NCI-H1092 treated with DMSO at 0.1 percent for 48 hours (cell line): ENCODE results near the gene SALL4.
"Not testable (repeated sequence)": the region's sequence is repeated elsewhere in the genome, so short reads cannot be mapped to it uniquely, and the experiment has no call there.

Experiments used
- DNase-seq: peaks from one replicate; lab custom pipeline; 2025; lab: John Stamatoyannopoulos, UW

SALL4 gene

DNA sequence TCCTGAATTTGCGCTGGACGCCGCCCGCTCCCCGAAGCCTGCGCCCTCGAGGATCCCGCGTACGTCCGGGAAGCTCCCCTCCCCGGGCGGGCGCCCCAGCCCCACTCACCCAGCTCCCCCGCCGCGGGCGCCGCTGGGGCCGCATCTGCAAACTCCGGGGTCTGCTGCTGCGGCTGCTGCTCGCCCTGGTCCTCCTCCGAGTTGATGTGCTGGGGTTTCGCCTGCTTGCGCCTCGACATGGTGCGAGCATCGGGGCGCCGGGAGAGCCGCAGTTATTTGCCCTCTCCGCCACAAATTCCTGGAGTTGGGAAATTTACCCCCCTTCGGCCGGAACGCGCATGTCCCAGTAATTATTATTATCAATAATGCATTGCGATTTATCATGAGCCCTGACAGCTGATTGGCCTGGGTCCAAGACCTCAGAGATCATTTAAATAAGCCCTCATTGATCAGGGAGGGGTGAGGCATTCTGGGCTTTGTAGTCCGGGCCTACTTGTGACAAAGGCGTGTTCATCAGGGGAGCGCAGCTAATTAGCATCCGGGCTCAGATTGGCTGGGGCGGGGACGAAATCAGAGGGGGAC lies at the start of gene SALL4:
SALL4 (minus strand) TSS at position 352 of the 582 bp plus-strand sequence; CDS start at position 239, 113 bp downstream.
- no peak for DNase-seq

DNA sequence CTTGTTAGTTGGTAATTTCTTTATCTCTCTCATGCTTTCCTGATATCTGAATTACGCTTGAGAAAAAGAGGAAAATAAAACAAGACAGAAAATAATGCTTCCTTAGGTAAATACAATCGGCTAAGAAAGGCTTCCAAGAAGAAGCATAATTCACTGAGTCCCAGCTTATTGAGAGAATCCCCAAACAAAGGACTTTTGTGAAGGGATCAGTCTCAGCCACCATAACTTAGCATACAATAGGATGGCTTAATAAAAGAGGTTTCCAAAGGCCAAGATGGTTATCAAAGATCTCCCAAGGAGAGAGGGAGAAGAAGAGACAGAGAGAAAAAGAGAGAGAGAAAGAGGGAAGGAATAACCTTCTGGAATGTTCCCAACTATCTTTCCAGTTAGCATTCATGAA lies 46.0 kb upstream of the SALL4 start:
- no peak for DNase-seq

DNA sequence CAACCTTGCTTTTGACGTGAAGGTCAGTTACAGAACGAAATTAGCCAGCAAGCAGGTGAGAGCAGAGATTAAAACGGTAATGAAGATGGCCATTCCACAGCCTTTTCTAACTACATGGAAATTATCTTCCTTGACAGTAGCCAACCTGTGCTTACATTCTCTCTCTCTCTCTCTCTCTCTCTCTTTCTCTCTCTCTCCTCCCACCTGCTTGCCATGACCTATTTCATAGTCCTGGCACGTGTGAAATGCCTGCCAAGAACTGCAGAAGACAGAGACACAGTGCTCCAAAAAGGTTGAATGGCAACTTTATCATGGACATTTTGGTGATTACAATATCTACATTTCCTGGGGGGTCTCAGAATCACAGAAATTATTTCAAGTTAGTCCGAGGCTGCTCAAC lies 38.5 kb upstream of the SALL4 start:
- no peak for DNase-seq

DNA sequence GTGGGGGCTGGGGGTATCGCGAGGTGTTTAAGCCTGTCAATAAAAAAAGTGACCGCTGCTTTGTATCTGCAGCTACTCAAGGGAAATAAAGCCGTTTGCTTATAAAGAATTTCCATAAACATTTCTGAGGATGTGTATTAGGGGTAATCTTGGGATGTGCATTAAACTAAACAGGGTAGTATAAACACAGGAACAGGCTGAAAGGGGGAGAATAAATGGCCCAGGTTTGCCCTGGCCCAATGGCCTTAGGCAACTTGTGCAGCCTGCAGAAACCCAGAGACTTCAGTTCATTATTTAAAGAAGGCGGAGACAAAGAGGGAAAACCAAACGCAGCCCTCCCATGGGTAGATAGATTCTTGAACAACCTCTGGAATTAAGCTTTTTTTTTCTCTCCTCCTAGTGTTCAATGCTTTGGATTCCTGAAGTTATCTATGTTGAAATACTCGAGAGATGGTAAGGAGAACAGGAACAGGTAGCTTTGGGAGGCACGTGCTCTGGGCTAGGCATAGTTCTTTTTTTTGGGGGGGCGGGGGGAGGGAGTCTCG lies 35.6 kb upstream of the SALL4 start:
- DNase-seq, result no peak

DNA sequence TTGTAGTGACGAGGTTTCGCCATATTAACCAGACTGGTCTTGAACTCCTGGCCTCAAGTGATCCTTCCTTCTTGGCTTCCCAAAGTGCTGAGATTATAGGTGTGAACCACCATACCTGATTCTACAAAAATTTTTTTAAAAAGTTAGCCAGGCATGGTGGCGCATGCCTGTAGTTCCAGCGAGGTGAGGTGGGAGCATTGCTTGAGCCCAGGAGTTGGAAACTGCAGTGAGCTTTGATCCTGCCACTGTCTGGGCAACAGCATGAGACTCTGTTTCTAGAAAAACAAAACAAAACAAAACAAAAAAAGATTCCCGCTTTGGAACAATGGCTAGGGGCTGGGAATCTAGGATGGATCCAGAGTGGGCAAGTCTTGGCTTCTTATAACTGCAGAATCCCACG lies 35.1 kb upstream of the SALL4 start:
- DNase-seq, result no peak

DNA sequence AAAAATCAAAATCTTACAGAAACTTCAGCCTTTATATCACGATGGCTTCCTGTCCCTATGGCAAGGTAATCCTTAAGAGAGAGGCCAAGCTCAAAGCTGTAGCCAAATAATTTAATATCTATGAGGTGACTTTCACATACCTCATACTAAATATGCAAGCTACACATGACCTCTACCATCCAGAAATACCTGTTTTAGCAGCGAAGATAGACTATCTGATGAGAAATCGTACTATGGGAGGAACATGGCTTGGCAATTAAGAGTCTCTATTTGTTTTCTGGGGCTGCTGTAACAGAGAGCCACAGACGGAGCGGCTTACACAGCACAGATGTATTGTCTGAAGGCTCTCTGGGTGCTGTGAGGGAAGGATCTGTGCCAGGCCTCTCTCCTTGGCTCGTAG lies 31.0 kb upstream of the SALL4 start:
- no peak for DNase-seq

DNA sequence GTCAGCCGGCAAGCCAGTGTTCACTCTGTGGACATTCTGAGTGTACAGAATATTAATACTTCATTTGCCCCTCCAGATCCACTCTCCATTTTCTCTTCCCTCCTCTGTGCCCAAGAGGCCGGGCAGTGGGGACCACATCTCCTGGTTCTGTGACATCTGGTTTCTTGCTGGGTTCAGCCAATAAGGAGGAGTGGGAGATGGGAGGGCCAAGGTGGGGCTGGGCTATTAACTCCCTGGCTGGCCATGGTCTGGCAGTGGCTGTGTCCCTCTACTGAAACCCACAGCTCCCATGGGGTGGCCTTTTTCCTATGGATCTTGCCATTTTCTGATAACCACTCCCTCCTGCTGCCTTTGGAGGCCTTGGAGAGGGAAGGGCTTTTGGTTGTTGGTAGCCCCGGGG lies 30.0 kb upstream of the SALL4 start:
- DNase-seq, result no peak

DNA sequence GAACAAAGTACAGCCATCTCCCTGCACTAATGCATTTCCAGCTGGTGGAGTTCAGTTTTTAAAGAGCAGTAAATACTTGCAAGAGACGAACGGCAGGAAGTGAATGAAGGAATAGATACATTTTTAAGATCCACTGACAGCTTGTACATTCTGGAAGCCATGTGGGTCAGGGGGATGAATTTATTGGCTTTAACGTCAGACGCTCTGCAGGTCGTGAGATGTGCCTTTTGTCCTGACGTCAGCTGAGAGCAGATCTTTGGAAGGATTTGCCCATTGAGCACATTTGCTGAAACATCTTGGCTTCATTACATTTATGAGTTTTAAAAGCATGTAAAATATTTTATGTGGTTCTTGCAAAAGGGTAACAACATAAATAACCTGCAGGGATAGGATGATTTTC lies 29.5 kb upstream of the SALL4 start:
- DNase-seq, result no peak

DNA sequence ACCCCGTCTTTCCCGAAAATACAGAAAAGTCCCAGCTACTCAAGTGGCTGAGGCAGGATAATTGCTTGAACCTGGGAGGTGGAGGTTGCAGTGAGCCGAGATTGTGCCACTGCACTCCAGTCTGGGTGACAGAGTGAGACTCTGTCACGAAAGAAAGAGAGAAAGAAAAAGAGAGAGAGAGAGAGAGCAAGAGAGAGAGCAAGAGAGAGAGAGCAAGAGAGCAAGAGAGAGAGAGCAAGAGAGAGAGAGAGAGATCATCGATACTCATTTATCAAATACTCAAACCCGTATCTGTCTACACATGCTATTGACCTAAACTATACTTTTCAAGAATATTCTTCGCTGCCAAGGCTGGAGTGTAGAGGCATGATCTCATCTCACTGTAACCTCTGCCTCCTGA lies 28.2 kb upstream of the SALL4 start:
- no peak for DNase-seq

DNA sequence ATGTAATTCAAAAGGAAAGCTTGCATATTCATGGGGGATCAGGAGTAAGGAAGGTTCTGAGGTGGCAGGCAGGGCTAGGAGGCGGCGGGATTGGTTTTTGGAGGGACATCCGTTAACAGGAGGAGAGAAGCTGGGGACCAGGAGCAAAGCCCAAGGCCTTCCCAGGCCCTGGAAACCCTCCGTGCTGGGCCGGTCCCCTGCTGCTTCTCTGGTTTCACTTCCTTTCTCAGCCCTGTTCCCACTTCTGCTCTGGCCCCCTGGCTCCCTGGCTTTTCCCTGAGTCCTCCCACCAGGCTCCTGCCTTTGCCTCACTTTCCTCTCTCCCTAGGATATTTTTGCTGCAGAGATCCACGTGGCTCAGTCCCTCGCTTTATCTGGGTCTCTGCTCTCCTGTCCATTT lies 26.4 kb upstream of the SALL4 start:
- no peak for DNase-seq

DNA sequence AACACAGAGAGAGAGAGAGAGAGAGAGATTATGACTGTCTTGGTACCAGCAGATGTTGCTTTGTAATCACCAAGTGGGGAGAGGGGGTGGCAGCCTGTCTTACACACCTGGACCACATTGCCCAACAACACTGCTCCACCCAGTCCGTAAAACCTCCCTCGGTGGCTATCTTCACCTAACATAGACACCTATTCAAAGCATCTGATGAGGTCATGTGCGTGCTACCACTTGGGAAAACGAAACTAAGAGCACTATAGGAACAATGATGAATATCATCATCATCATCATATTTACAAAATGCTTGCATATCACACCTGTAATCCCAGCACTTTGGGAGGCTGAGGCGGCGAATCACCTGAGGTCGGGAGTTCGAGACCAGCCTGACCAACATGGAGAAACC lies 24.1 kb upstream of the SALL4 start:
- DNase-seq, result no peak

DNA sequence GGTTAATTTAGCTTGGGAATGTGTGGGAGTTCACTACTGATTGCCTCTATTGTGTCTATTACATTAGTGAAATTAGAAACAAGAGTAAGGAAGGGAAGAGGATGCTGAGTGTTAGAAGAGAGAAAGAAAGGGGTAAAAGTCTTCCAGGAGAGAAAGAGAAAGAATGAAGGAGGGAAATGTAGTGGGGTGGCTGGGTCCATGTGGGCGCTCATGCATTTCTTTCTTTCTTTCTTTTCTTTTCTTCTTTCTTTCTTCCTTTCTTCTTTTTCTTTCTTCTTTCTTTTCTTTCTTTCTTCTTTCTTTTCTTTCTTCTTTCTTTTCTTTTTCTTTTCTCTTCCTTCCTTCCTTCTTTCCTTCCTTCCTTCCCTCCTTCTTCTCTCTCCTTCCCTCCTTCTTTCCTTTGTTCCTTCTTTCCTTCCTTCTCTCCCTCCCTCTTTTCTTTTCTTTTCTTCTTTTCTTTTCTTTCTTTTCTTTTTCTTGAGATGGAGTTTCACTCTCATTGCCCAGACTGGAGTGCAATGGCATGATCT lies 16.2 kb upstream of the SALL4 start:
- no peak for DNase-seq

DNA sequence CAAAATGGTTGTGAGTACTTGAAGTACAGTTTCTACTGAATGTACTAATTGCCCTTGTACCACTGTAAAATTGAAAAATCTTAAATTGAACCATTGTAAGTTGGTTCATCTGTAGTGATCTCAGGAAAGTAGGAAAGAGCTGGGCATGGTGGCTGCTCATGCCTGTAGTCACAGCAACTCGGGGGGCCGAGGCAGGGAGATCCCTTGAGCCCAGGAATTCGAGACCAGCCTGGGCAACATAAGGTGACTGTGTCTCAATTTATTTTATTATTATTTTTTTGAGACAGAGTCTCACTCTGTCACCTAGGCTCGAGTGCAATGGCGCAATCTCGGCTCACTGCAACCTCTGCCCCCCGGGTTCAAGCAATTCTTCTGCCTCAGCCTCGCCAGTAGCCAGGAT lies 14.5 kb upstream of the SALL4 start:
- not testable (repeated sequence) for DNase-seq

DNA sequence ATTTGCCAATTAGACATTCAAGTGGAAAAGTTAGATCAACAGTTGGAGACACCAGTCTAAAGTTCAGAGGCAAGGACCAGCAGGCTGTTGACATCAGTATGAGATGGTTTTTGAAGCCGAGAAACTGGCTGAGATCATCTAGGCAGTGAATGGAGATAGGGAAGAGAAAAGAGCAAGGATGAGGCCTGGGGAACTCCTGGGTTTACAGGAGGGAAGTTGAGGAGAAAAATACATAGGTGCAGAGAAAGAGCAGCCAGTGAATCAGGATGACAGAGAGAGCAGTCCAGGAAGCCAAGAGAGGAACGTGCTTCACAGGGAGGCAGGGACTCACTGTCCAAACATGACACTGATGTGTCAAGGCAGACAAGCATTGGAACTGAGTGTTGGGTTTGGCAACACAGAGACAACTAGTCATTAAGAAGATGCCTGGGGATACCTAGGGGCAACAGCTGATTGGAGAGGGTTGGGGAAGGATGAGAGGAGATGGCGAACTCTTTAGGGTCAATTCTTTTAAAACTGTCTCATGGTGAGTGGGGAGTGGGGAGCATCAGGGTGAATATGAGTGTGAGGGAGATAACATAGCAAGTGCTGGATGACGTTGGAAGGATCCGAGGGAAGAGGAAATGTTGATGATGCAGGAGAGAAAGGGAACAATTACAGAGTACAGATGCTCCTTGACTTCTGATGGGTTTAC lies 13.2 kb upstream of the SALL4 start:
- DNase-seq, result no peak

DNA sequence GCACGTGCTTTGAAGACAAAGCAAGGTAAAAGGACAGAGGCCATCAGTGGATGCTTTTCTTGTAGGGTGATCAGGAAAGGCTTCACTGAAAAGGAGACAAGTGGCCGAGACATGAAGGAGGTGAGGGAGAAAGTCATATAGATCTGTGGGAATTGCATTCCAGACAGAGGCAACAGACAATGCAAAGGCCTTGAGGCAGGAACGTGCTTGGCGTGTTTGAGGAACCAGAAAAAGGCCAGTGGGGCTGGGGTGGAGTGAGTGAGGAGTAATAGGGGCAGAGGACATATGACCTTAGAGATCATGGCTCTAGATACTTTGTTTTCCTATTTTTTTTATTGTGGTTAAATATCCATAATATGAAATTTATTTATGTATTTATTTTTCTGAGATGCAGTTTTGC lies 10.5 kb upstream of the SALL4 start:
- no peak for DNase-seq

DNA sequence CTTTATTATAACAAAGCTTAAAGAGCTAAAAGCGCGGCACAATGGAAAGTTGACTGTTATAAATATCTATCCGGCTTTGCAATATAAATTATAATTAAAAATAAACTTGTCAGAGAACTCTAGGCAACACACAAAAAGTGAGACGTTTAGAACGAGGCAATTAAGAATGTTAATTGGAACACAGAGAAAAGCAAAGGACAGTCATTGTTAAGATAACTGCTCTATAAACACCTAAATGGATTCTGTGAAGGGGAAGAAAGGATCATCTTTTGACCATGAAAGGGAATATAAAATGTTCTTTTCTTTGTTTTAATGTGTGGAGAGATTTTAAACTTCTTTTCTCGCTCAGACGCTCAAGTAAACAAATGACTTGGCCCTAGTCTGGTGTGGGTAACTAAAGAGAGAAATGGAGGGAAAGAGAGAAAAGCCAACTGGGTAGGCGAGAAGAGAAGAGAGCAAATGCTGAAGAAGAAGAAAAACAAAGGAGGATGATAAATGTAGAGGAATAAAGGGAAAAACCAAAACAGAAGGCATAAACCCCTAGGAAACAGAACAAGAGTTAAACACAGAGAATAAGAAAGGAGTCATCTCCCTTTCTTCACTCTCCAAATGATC lies 9.3 kb upstream of the SALL4 start:
- DNase-seq, result no peak

DNA sequence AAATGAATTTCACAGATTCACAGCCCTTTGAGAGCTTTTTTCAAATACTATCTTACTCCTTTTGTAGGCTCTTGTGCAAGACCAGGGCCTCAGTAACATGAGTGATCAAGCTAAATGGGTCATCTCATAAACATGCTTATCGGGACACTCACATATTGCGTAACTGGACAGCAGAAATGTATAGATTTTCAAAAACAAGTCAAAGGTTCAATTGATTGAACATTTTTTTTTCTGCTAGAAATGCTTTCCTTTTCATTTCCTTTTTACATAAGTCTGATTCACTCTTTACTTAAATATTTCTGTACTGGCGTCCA lies 8.7 kb upstream of the SALL4 start:
- DNase-seq, result no peak

DNA sequence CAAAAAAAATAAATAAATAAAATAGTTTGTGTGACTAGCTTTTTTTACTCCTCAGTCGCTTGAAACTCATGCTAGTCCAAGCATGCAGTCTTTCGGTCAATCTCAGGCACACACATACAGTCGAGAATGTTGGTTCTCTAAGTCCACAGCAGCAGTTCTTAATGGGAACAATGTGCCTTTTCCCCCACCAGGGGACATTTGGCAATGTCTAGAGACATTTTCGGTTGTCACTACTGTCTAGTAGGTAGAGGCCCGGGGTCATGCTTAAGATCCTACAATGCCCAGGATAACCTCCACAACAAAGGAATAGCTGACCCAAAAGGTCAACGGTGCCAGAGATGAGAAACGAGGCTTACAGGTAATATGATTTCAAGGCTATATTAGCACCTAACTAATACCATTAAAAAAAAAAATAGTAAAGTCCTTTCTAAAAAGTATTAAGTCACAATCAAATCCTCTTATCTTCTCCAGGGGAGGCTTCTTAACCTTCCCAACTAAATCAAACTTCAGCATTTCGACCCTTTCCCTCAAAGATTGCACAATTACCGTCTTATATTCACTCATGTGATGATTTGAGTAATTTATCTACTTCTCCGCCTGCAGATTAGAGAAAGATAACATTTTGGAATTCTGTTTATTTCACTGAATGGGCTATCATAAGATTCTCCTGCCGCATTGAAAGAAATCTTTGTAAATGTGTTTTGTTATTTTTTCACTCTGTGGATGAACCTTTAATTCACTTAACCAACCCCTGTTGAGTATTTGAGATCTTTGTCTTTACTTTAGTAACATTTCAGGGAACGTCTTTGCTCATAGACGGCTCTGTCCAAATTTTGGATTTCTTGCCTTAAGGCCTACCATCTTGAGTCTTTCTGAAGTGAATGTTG lies 8.1 kb upstream of the SALL4 start:
- DNase-seq, result no peak

DNA sequence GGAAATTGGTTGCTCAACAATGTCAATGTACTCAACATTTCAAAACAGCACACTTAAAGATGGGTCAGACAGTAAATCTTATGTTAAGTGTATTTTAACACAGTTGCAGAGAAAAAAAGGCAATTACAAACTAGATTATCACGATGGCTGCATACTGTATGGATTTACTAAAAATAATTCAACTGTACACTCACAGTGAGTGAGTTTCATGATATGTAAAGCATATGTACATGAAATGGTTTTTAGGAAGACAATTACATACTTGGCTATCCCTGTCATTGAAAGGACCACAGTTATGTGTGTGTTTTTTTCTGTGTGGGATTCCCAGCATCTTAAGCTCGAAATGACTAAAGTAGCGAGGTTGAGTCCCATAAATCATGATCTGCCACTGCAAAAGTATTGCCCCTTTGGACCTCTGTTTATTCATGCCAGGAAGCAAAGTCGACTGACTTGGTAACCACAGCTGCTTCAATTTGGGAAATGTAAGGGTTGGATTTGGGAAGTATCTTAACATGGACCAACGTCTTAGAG lies 5.5 kb upstream of the SALL4 start:
- no peak for DNase-seq

DNA sequence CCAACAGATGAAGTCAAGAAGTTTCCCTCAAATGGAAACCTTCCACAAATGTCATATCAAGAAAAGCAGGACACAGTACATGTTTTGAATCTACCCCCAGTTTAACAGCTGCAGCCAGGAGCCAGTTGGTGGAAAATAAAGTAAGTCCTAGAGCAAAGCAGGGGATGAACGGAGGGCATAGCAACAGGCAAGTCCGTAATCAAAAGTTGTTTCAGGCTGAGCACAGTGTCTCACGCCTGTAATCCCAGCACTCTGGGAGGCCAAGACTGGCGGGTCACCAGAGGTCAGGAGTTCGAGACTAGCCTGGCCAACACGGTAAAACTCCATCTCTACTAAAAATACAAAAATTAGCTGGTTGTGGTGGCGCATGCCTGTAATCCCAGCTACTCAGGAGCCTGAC lies 2.4 kb upstream of the SALL4 start:
- DNase-seq, result no peak

DNA sequence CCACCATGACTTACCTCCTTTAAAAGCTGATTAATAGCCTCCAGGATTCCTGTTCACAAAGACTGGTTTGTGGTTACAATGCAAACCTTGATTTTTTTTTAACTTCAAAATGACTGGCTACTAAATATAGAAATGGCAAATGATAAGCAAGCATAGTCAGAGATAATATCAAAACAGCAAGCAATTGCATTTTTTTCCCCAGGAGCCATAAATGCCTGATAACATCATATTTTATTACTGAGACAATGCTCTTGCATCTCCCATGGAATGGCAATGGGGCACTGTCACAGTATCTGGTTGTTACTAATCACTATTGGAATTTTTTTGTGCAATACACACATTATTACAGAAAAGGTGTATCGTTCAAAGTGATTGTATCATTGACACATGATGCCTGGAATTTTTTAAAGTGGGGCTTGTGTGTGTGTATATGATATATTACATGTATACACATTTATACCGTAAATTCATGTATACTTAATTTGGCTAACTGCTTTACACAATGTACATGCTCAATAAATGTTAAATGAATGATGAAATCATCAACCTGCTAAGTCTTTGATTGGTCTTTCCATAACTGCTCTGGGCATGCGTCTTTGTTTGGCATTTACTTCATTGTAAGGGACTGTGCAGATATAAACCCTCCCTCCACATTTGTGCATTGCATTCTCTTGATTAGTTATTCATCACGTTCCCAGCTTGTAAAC lies 980 bp upstream of the SALL4 start:
- no peak for DNase-seq

DNA sequence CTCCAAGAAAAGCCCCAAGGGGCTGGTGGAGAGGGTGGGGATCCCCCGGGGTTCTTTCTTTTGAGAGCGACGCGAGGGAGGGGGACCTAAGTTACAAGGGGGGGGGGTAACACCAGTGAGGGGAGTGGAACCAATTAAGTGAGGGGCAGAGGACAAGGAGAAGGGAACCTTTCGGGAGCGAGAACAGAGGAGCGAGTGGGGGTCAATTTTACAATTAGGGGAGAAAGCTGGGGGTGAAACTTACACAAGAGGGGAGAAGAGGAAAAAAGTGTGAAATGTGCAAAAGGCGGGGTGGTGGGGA lies 548 bp downstream of the SALL4 start:
- no peak for DNase-seq
